GM19023 (cell line): ENCODE data around the gene GPA33.

Experiments
- ATAC-seq: cut with Tn5 transposase; IDR thresholded peaks from one replicate; pipeline ENCODE4 v1.9.1; 2021; ENCODE audit warnings: mild to moderate bottlenecking, moderate library complexity; ENCODE audit not compliant: unreplicated experiment

GPA33 gene

DNA sequence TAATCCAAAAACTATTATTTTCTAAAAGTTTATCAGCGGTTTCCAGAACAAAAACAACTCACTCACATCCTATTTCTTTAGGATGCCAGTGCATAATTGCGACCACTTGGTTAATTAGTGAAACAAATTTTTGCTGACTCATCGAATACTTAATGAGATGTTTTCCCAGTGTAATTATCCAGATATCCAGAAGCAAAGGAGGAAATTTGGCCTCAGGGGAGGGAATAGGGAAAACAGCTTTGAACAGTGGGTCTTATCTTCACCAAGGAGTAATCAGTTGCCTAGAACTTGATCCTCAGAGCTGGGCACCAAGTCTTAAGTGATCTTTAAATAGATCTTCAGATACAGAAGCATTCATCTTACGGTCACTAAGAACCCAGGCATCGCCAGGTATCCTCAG lies 28.0 kb upstream of the GPA33 start:
- ATAC-seq = no peak

DNA sequence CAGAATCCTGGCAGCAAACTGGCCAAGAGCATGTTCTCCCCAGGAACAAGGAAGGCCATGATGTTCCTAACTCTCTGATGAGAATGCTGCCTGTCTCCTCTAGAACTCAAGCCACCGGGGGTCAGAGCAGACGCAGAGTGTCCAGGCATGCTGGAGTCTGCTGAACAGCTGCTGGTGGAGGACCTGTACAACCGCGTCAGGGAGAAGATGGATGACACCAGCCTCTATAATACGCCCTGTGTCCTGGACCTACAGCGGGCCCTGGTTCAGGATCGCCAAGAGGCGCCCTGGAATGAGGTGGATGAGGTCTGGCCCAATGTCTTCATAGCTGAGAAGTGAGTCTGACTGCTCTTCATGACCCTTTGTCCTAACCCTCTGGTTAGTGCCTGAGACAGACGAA lies 27.0 kb upstream of the GPA33 start:
- ATAC-seq = no peak

DNA sequence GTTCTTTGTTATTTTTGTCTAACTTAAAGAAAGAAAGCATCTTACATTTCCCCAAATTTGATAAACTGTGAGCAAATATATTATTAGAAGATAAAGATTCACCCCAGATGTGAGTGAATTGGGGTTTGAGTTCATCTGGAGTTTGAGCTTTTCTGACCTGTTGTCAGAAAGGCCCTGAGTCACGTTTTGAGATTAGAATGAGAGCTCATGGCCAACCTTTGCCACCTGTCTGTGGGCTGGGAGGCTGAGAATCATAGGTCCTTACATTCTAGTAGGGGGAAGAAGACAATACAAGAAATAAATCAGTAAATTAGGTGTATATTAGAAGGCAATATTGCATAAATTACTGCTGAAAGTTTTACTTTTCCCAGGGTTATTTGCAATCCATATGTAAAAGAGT lies 26.0 kb upstream of the GPA33 start:
- no peak for ATAC-seq

DNA sequence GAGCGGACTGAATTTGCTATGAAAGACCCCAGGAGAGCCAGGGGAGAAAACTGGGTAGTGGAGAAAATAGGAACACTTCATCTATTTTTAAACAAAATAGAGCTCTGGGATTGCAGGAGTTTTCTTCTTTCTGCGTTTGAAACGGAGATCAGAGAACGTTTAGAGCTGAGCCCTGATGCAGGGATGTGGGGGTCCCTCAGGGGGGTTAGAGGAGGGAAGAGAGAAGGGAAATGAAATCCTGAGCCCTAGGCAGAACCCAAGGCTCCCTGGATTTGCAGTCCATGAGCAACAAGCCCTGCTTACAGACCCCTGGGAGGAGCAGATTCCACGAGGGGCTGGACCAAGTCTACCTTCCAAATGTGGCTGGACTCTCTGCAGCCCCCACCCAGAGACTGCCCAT lies 25.5 kb upstream of the GPA33 start:
- ATAC-seq = no peak

DNA sequence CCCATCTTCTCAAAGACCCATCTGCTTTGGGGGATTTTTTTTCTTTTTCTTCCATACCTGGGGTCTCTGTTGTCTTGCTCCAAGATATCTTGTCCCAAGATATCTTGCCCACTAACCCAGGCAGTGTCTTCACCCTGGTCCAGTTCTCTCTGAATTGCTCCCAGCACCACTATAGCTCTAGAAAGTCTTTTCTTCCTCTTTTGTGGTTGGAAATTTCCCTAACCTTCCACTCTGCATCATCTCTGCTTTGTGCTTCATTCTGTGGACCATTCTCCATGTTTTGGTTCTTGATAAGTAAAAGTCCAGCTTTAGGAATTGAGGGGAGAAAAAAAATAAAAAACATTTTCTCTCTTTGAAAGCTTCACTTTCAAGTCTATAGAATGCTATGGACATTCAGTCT lies 24.5 kb upstream of the GPA33 start:
- no peak for ATAC-seq

DNA sequence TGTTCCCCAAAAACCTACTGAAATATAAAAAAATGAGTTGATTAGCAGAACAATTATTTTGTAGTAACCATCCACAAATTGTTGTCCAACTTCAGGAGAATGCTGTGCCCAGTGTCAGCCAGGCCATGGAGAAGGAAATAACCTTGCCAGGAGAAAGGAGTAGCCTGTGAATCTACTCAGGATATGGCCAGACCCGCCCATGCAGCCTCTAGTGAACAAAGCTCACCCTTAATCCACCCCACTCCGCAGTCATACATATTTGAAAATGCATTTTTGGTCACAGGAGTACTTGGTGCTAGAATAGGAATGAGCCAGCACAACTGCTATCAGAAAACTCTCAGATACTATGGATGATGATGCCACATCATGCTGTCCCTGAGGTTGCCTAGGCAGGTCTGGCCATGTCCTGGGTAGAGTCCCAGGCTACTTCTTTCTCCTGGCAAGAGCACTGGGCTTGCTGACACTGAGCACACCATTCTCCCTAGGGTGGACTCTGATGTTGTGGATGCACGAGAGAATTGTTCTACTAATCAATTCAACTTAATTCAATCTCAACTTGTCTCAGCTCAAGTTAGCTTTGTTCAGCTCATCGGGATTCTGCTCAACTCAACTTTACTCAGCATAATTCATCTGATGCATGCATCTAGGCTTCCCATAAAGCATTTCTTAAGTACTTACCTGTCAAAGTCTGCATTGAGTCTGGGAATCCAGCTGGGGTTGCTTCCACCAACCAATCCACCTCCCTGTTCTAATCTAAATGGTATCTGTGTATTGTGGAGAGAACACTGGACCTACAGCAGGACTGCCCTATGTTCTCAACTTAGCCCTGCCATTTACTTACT lies 21.9 kb upstream of the GPA33 start:
- no peak for ATAC-seq

DNA sequence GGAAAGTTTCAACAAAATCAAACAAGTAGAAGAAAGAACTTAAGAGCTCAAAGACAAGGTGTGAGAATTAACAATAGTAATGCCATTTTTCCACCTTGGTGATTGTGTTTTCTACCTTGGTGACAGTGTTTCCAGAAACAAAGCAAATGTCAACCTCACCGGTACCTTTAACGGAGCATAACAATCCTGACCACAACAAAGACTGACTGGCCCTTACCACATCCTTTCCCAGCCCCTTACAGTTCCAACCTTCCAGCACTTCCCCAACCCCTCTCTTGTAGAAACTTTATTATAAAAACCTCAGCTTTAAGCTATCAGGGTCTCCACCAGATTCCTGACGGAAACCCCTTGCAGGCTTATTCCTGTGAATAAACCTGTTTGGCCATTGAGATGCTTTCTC lies 20.4 kb upstream of the GPA33 start:
- no peak for ATAC-seq

DNA sequence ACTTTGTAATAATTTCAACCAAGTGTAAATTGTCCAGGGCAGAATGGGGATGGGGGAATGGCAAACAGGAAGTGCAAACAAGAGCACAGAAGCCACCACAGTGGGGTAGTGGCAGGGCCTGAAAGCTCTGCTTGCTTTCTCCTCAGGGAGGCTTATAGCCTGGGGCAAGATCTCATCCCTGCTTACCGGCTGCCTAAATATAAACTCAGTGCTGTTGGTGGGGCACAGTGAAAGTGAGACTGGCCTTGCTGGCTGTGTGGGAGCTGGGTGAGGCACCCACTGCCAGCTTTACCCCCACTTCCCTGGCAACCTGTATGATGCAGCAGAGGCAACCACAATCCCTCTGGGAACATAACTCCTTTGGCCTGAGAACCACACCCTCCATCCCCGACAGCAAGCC lies 18.9 kb upstream of the GPA33 start:
- ATAC-seq = no peak

DNA sequence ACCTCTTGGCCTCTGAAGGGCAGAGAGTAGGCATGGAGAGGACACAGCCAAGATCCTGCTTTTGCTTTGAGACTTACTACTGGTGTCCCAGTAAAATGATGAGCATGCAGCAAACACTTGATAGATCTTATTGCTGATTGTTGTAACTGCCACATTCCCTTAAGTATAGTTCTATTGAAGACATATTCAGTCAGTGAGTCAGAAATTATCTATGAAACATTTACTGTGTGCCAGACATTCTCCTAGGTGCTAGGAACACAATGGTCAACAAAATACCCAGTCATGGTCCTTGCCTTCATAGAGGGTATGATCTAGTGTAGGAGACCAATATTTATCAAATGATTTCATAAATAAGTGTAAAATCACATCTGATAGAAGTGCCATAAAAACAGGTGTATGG lies 17.3 kb upstream of the GPA33 start:
- ATAC-seq = no peak

DNA sequence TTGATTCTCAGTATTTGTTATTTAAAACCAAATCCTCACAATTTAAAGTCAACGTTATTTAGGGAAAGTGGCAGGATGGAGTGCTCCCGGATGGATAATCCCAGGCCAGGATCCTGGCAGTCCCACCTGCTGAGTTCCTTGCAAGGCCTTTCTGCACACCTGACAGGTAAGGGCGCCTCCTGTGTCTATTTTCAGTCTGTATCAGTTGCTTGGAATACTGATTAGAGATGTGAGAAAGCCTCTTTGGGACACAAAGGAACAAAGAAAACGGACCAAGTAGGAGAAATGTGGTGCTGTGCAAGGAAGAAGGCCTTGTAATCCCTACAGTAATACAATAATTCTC lies 15.9 kb upstream of the GPA33 start:
- no peak for ATAC-seq

DNA sequence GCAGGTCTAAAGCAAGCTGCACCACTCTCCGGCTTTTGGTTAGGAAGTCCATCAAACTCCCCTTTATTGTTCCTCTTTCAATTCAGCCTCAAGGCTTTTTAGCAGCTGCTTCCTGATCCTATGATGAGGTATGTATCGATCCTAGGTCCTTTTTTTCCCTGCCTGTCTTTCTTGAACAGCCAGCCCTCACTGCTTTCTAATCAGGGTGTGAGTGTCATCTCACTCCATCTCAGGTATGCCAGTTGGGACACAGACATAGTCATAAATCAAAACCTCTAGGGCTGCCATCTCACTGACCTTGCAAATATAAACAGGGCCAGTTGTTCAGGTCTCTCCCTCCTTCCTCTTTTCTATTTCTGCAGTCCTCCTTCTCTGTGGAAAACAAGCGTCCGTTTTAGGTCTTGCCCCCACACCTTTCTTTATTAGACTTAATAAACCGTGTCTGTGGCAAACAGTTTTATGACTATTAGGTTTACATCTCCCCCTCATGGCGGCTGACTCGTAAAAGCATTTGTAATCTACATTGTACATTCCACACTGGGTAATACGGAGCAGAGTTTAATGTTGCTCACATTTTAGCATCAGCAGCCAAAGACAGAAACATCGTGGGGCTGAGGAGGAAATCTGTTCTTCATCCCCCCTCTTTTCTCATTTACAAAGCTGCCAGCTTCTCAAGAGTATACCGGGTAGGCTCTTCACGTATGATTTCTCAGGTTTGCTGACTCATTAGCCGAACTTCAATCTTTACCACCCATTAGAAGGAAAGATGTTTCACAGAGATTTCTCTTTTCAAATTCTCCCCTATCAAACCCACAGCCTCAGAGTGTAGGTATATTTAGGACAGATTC lies 15.3 kb upstream of the GPA33 start:
- no peak for ATAC-seq

DNA sequence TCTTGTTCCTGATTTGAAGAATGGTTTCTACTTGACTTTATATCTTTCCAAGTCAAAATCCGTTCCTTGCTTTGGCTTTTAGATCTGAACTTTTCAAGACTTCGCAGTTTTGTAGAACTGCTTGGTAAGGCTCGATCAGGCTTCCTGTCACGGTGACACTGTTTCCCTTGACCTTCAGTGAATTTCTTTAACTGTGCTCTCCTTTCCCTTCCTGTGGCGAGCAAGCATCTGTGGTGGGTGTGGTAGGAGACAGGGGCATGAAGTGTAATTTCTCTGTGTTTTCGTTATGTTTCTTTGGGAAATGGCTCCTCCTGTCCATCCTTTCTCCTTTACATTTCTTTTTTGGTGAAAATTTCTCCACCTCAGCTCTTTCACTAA lies 14.1 kb upstream of the GPA33 start:
- ATAC-seq = no peak

DNA sequence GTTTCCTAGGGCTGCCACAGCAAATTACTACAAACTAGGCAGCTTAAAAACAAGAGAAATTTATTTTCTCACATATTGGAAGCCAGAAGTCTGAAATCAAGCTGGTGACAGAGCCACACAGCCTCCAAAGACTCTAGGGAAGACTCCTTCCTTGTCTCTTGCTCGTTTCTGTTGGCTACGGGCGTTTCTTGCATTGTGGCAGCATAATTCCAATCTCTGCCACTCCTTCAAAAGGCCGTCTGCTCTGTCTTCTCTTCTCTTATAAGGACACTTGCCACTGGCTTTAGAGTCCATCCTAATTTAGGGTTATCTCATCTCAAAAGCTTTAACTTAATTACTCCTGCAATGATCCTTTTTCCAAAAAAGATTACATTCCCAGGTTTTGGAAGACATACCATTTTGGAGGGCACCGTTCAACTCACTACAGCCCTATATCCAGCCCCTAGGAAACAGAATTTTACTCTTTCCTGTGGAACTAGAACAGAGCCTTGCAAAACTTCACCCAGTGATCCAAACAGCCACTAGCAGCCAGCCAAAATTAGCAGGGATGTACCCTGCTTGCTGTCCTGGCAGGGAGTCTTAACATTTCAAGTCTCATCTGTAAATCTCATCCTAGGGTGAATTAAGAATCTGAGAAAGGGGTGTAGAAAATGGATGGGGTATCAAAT lies 12.9 kb upstream of the GPA33 start:
- no peak for ATAC-seq

DNA sequence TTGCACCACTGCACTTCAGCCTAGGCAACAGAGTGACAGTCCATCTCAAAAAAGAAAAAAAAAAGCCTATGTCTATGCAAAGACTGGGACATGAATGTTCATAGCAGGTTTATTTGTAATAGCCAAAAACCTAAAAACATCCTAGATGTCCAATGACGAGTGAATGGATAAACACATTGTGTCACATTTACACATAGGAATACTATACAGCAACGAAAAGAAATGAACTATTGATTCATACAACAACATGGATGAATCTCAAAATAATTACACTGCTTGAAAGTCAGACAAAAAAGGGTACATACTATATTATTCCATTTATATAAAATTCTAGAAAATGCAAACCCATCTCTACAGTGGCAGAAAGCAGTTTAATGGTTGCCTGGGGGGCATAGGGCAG lies 11.6 kb upstream of the GPA33 start:
- no peak for ATAC-seq

DNA sequence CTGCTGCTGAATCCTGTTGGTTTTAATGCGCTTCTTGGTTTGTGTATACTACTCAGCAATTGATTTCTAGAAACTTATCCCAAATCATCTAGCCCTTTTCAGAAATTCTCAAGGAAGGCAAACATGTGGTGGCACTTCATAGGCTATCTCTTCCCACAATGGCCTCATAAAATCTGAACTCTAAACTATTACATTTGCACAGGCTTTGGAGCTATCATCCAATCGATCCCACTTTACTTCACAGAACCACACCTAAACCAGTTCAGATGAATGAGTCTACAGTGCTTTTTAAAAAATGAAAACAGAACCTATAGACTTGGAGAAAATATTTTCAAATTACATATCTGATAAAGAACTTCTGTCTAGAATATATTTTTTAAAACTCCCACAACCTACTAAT lies 10.6 kb upstream of the GPA33 start:
- ATAC-seq = no peak

DNA sequence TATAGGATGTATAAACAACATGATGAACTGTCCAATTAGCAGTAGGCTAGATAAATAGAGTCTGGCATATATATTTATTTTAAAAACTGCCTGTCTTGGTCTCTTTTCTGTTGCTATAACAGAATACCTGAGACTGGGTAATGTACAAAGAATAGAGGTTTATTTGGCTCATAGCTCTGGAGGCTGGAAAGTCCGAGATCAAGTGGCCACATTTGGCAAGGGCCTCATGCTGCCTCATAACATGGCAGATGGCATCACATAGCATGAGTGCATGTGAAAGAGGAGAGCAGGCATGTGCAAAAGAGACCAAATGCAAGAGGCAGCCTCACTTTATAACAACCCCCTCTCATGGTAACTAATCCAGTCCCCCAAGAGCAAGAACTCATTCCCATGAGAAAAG lies 9.7 kb upstream of the GPA33 start:
- ATAC-seq = no peak

DNA sequence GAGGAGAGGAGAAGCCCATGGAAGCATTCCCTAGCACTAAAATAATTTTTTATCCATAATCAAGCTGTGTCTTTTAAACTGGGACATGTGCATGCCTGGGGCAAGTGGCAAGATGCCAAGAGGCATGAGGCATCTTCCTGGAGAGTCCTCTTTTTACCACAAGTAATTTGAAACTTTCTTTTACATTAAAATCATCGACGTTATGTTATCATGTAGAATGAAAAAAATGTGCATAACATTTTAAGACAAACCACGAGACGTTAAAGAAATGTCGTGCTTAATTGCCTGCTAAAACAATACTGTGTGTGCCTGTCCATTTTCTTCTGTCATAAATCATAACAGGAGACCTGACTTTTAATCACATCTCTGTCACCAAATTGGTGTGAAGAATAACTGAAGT lies 5.2 kb upstream of the GPA33 start:
- no peak for ATAC-seq

DNA sequence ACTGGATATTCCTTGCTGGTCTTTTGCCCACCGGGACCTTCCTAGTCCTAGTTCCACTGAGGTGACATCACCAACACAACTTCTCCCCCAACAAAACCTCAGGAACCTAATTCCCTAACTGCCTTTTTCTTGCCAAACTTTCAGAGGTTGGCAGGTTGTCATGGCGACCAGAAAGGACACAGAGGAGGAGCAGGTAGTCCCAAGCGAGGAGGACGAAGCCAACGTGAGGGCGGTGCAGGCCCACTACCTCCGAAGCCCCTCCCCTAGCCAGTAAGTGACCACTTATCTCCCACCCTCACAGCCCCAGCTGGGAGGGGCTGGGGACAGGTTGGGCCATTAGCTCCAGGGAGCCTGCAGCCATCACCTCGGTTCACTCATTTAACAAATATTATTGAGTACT lies 4.5 kb upstream of the GPA33 start:
- ATAC-seq = no peak

DNA sequence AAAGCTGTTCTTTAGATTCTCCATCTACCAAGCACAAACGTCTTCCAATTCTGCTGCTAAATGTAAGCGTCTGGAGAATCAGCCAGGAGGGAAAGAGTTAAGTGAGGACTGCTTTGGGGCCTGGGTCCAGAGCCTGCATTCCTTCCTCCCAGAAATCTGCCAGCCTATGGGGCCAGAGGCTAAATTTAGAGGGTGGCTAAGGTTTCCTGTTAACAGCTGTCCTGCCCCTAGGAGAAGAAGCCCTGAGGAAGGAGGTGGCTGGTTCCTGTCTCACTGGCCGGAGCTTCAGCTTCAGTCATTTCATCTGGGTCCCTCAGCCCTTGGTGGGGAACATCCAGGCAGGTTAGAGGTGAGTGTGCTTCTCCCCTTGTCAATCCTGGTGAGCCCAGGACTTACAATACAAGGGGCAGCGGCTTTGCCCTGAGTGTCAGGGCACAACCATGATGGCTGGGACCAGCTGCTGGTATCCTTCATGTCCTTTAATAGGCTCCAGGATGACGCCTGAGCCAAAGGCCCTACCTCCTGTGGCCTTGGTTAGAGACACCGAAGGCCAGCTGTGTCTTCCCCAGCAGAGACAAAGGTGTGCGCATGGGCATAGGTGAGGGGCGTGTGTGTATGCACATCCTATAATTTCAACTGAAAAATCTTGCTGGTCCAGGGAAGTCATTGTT lies 3.8 kb upstream of the GPA33 start, which contains the start of gene STYXL2:
TSS of gene STYXL2 (plus strand) at position 230 of the 671 bp plus-strand sequence. CDS start 775 bp downstream, outside the sequence.
- ATAC-seq = no peak

DNA sequence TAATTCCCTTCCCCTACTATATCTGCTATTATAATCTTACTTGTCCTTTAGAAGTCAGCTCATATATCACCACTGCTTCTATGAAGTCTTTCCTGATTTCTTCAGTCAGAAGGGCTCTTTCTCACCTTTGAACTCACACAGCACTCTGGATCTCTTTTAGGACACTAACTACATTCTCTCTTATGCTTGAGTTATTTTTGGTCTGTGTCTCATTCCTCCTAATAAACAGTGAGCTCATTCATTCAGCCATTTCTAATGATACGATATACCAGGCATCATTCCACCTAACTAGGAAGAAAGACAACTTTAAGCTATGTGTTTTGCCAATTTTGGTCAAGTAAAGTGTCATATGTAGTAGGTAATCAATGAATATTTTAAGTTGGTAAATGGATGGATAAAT lies 2.5 kb upstream of the GPA33 start:
- no peak for ATAC-seq

DNA sequence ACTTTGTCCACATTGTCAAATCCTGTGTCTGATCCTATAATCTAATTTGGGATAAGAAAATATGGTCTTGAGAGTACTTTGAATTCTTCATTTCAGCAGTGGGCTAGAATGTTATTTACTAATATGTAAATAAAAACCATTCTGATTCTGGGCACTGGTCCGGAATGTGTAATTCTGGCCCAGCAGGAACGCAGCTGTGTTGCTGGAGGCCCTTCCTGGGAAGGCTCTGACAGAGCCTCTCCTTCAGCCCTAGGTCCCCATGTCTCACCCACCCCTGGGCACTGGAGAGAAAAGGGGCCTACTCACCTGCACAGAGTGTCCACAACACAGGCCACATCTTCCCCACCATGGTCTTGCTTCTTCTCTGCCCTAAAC lies 251 bp downstream of the GPA33 start:
- ATAC-seq = no peak
